HepG2 (cell line): Measurements from ENCODE around the gene POU6F2. TPM values are rescaled to one million over a fixed set of nuclear protein-coding genes. Genes with fewer than 3 reads are reported as not detected.

Source experiments
- ATAC-seq: fragments of 200-7000 bp; cut with Tn5 transposase; 3 replicates; pipeline ENCODE4 v1.9.1; 2020; ENCODE audit warnings: mild to moderate bottlenecking, moderate library complexity
- BruUV-seq: library from RNA; stranded (reverse); fragments of 400-500 nt; replicated peaks from 2 replicates; lab custom pipeline; 2021; lab: Mats Ljungman, UMichigan
- CTCF ChIA-PET: fragments of 300-600 bp; formaldehyde crosslinking; extraction: SDS; loops from one replicate; lab custom pipeline; 2021; ENCODE audit warnings: low total read pairs, inconsistent platforms, low intra/inter-chr PET ratio; lab: Yijun Ruan, JAX
- POLR2A ChIA-PET: fragments of 350-600 bp; sonication (Branson Sonifier 250); formaldehyde crosslinking; loops from one replicate; lab custom pipeline; 2020; ENCODE audit warnings: antibody characterized with exemption, inconsistent platforms; lab: Yijun Ruan, JAX
- DNase-seq: peaks from one replicate; pipeline ENCODE4 v3.0.0-alpha.2; 2015; ENCODE audit warnings: low spot score
- FAIRE-seq: peaks from 3 replicates; lab custom pipeline; 2011; peaks lifted over from hg19 to GRCh38; lab: Jason Lieb, UNC
- H2AFZ ChIP-seq: one replicate; pipeline ENCODE4 v1.6.1; 2011; ENCODE audit warnings: low read length, inconsistent platforms
- H3K27ac ChIP-seq: fragments of 300-600 bp; 3 replicates; pipeline ENCODE4 v1.8.0; 2011; ENCODE audit warnings: mixed run types, mild to moderate bottlenecking, mixed read lengths, low read length, inconsistent platforms; ENCODE audit not compliant: insufficient read depth; ENCODE audit errors: extremely low read length
- H3K27me3 ChIP-seq, 2 experiments: fragments of 200-600 bp in 1 of 2; 2 replicates in 1 of 2; 3 replicates in 1 of 2; pipeline versions ENCODE4 v1.6.0 to v1.8.0; 2011; ENCODE audit warnings: low read length in 2 of 2, mild to moderate bottlenecking in 2 of 2, moderate library complexity in 2 of 2, inconsistent platforms in 1 of 2; ENCODE audit not compliant: insufficient read depth in 2 of 2, control insufficient read depth in 1 of 2
- H3K36me3 ChIP-seq, 2 experiments: fragments of 200-600 bp in 1 of 2; replicated peaks in 1 of 2; 2 replicates in 1 of 2; 3 replicates in 1 of 2; pipeline versions ENCODE4 v1.5.1 to v1.8.0; 2011; ENCODE audit warnings: low read length in 2 of 2, inconsistent platforms in 1 of 2; ENCODE audit not compliant: insufficient read depth in 2 of 2, control insufficient read depth in 1 of 2
- H3K4me1 ChIP-seq: 2 replicates; pipeline ENCODE4 v1.5.1; 2012; ENCODE audit warnings: low read length, inconsistent platforms; ENCODE audit not compliant: insufficient read depth
- H3K4me2 ChIP-seq: 2 replicates; pipeline ENCODE4 v1.6.0; 2011; ENCODE audit warnings: low read depth, low read length, inconsistent platforms
- H3K4me3 ChIP-seq, 3 experiments: fragments of 200-600 bp in 1 of 3; sonication (generic), shearing (Covaris generic) in 1 of 3; replicated peaks in 1 of 3; 2 replicates each; pipeline ENCODE4 v1.5.1; 2011 to 2016; ENCODE audit warnings: low read length in 3 of 3, inconsistent platforms in 2 of 3, low read depth in 2 of 3, mild to moderate bottlenecking in 2 of 3, control low read depth in 1 of 3, mixed read lengths in 1 of 3; ENCODE audit not compliant: insufficient read depth in 1 of 3
- H3K79me2 ChIP-seq: one replicate; pipeline ENCODE4 v1.6.1; 2011; ENCODE audit warnings: low read length, inconsistent platforms; ENCODE audit not compliant: insufficient read depth
- H3K9ac ChIP-seq: 2 replicates; pipeline ENCODE4 v1.6.0; 2011; ENCODE audit warnings: mild to moderate bottlenecking, low read depth, low read length, inconsistent platforms; ENCODE audit not compliant: insufficient read depth
- H3K9me3 ChIP-seq: 2 replicates; pipeline ENCODE4 v1.5.1; 2012; ENCODE audit warnings: mild to moderate bottlenecking, low read length
- H4K20me1 ChIP-seq: 2 replicates; pipeline ENCODE4 v1.6.0; 2011; ENCODE audit warnings: inconsistent platforms, mild to moderate bottlenecking, low read length, moderate library complexity; ENCODE audit not compliant: insufficient read depth
- CBFB ChIP-seq: sonication (generic); formaldehyde crosslinking; IDR thresholded peaks from 2 replicates; pipeline ENCODE4 v1.4.0; 2020; ENCODE audit warnings: missing genetic modification reagents
- GLMP ChIP-seq: sonication (generic); formaldehyde crosslinking; IDR thresholded peaks from 2 replicates; pipeline ENCODE4 v1.9.0; 2021; ENCODE audit warnings: missing genetic modification reagents, mild to moderate bottlenecking, borderline replicate concordance
- HOMEZ ChIP-seq: IDR thresholded peaks from 2 replicates; pipeline ENCODE4 v1.6.1; 2016; ENCODE audit warnings: low read depth
- NFYB ChIP-seq: sonication (generic); formaldehyde crosslinking; IDR thresholded peaks from 2 replicates; pipeline ENCODE4 v1.4.0; 2020; ENCODE audit warnings: missing genetic modification reagents
- TCF12 ChIP-seq, 2 experiments: fragments of 450-650 bp in 1 of 2; sonication (generic) in 1 of 2; formaldehyde crosslinking in 1 of 2; IDR thresholded peaks; 2 replicates each; pipeline versions ENCODE4 v1.6.1 to v1.8.0; 2017 to 2022; ENCODE audit warnings: antibody characterized with exemption in 1 of 2, mild to moderate bottlenecking in 1 of 2, missing genetic modification reagents in 1 of 2, moderate library complexity in 1 of 2
- TSC22D2 ChIP-seq: sonication (generic); formaldehyde crosslinking; IDR thresholded peaks from 2 replicates; pipeline ENCODE4 v1.5.1; 2020; ENCODE audit warnings: missing genetic modification reagents, mild to moderate bottlenecking, borderline replicate concordance
- ZBTB38 ChIP-seq: sonication (generic); formaldehyde crosslinking; IDR thresholded peaks from 2 replicates; pipeline ENCODE4 v1.5.1; 2020; ENCODE audit warnings: mild to moderate bottlenecking, missing genetic modification reagents
- ZNF142 ChIP-seq: sonication (generic); formaldehyde crosslinking; IDR thresholded peaks from 2 replicates; pipeline ENCODE4 v1.4.0; 2020; ENCODE audit warnings: missing genetic modification reagents
- ZNF331 ChIP-seq: sonication (generic); formaldehyde crosslinking; IDR thresholded peaks from 2 replicates; pipeline ENCODE4 v1.4.0; 2020; ENCODE audit warnings: missing genetic modification reagents
- ZNF720 ChIP-seq: sonication (generic); formaldehyde crosslinking; IDR thresholded peaks from 2 replicates; pipeline ENCODE4 v1.4.0; 2020; ENCODE audit warnings: missing genetic modification reagents
- ZNF772 ChIP-seq: sonication (generic); formaldehyde crosslinking; IDR thresholded peaks from 2 replicates; pipeline ENCODE4 v1.5.0; 2020; ENCODE audit warnings: mild to moderate bottlenecking, missing genetic modification reagents
- ZUFSP ChIP-seq: sonication (generic); formaldehyde crosslinking; IDR thresholded peaks from 2 replicates; pipeline ENCODE4 v1.9.0; 2021; ENCODE audit warnings: missing genetic modification reagents, mild to moderate bottlenecking, borderline replicate concordance
- WGBS: methylation state at CpG from one replicate; pipeline ENCODE4 v1.1.6; 2017; ENCODE audit warnings: low lambda C conversion rate; 5-methylcytosine and 5-hydroxymethylcytosine counted together
- in situ Hi-C: cut with HindIII; loops from 2 replicates; pipeline ENCODE4 v1.10.0; 2017; ENCODE audit warnings: low pct_unique_long_range_greater_than_20kb; ENCODE audit not compliant: extremely low pct_ligation_motif_present
- intact Hi-C: fragments of 100-400 bp; cut with micrococcal nuclease; formaldehyde crosslinking; loops from one replicate; pipeline ENCODE4 v1.10.0; 2022; ENCODE audit not compliant: unreplicated experiment
- polyA plus RNA-seq, 8 experiments: library from polyadenylated mRNA; depleted of rRNA in 3 of 8; stranded (reverse) in 7 of 8; unstranded in 1 of 8; fragments of >200 nt; fragmentation: Illumina TruSeq in 4 of 8; extraction: Trizol in 4 of 8; gene quantifications; 2 replicates each; pipeline versions ENCODE4 v1.2.1 to v1.2.3, GENCODE V29; 2011 to 2016; ENCODE audit warnings: low read depth in 4 of 8, missing spikeins in 1 of 8, mixed read lengths in 1 of 8; ENCODE audit not compliant: insufficient read depth in 1 of 8
- total RNA-seq, 5 experiments: library from RNA; depleted of rRNA; stranded (reverse); fragments of >200 nt; fragmentation: Illumina TruSeq; extraction: Trizol; gene quantifications; 2 replicates each; pipeline ENCODE4 v1.2.3, GENCODE V29; 2016; ENCODE audit warnings: low read depth in 1 of 5

The POU6F2 gene
- total and polyA plus RNA-seq, 2 of the 13 experiments (the other 11 are each of a cell fraction or from before 2014, with no cell fraction given) = not detected

GRCh38 chr7:39069896-39070881, 92.5 kb downstream of the POU6F2 start:
- WGBS = 10% methylated on average over 11 of the region's 11 CpGs
- in situ Hi-C loops = no loop called here
- Histone ChIP-seq H3K9me3 (no peaks in the 10 kb centered on the region), H3K4me3 (no peak overlapping the region), H3K4me1 (no peaks in the 10 kb centered on the region), H2AFZ (no peak overlapping the region), H3K27me3 (0 out of 5 replicates have a peak, but pooled peaks cover 0 to 2% of the 10 kb centered on the region in 2 experiments), H3K79me2 (no peaks in the 10 kb centered on the region), H3K27ac (no peak overlapping the region), H3K4me2 (no peak overlapping the region), H3K36me3 (no peaks in the 10 kb centered on the region), H3K9ac (no peak overlapping the region), H4K20me1 (no peaks in the 10 kb centered on the region)
- FAIRE-seq = no peak
- no peak for DNase-seq
- CTCF ChIA-PET = no interaction called here
- POLR2A ChIA-PET = no interaction called here
- no peak for ATAC-seq
- intact Hi-C loops = no loop called here
- BruUV-seq = no TSS peak
- TF ChIP-seq GLMP (CRISPR knock-in tag) (no peak), CBFB (CRISPR knock-in tag) (no peak), TCF12 (IDR thresholded peaks at IDR 0.05) (no peak), TCF12 (CRISPR knock-in tag; IDR thresholded peaks at IDR 0.05) (no peak), ZBTB38 (CRISPR knock-in tag) (no peak), NFYB (CRISPR knock-in tag) (no peak), ZNF720 (CRISPR knock-in tag) (no peak), ZNF772 (CRISPR knock-in tag) (no peak), TSC22D2 (CRISPR knock-in tag) (no peak), ZNF331 (no peak), ZUFSP (CRISPR knock-in tag) (no peak), HOMEZ (CRISPR knock-in tag) (no peak), ZNF142 (CRISPR knock-in tag) (no peak)
